HG03159 (cell line): ENCODE measurements around the gene THSD4.

Source experiments
- ATAC-seq: cut with Tn5 transposase; IDR thresholded peaks from one replicate; pipeline ENCODE4 v1.9.1; 2021; ENCODE audit warnings: mild to moderate bottlenecking, moderate library complexity; ENCODE audit not compliant: unreplicated experiment

THSD4 gene

GRCh38 chr15:71097890-71098289 lies 17.4 kb upstream of the THSD4 start:
- no peak for ATAC-seq

- no peak for ATAC-seq
These were observed 16.4 kb upstream of the THSD4 start for GRCh38 chr15:71098920-71099319.

GRCh38 chr15:71103102-71103676 lies 12.1 kb upstream of the THSD4 start:
- ATAC-seq: peak; percentile 85

DNA sequence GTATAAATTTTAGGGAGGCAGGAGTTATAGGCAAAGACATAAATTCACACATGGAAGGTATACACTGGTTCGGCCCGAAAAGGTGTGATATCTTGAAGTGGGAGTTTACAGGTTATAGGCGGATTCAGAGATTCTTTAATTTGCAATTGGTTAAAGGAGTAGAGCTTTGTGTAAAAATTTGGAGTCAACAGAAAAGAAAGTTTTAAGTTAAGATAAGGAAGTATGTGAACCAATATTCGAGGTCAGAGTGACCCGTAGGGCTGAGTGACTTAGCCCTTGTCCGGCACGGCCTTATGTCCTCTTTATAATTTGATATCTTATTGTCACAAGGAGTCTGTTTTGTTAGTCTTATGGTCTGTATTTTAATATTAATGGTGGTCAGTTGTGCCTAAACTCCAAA lies 10.6 kb upstream of the THSD4 start:
- no peak for ATAC-seq

DNA sequence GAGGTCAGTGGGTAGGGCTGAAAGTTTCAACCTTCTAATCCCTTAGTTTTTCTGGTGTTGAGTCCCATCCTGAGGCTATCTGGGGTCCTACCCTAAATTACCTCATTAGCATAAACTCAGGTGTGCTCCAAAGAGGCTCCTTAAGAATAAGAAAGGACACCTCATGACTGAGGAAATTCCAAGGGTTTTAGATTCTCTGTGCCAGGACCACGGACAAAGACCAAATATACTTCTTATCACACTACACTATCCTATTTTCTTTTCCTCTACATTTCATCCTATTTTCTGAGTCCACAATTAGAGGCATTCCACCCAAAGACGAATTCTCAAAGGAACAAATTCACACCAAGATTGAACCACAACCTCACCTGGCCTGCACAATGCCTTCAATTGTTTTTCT lies 9.8 kb upstream of the THSD4 start:
- no peak for ATAC-seq

DNA sequence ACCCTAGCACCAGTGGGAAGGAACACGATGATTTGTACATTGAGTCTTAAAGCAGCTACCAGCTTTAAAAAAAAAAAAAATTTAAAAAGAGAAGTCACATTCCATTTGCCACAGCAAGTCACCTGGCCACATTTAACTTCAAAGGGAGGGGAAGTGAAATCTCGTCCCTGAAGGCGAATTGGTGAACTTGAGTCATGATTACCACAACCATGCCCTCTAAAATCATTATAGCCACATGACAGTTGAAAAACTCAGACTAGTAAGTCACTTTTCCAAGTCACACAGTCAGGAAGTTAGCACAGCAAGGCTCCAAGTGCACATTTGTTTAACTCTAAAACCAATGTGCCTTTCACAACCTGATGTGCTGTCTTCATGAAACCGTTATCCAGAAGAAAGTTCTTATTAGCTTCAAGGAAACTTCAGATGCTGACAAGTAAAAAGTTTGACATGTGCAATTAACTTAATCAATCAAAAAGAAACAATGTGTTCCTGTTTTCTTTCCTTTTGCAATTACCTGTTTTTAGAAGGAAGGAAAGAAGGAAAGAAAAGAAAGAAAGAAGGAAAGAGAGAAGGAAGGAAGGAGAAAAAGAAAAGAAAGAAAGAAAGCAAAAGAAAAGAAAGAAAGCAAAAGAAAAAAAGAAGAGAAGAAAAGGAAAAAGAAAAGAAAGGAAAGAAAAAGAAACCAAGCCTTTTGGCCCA lies 8.3 kb upstream of the THSD4 start:
- ATAC-seq: no peak

- no peak for ATAC-seq
These were observed 7.8 kb upstream of the THSD4 start for GRCh38 chr15:71107501-71107815.

DNA sequence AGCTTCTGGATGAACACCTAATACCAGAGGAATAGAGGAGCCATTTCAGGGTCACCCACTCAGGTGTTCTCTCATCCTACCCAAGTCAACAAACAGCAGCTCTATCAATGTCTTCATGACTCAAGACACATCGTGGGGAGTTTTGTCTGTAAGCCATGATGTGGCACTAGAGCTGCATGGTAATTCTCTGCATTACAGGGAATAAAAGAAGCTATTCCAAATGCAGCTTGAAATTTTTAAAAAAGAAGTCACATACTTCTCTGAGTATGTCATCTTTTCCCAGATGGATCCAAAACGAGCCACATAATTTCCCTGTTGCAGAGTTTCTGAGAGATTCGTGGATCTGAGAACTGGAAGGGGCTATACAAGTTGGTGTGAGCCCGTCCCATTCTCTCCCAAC lies 6.1 kb upstream of the THSD4 start:
- ATAC-seq: no peak

DNA sequence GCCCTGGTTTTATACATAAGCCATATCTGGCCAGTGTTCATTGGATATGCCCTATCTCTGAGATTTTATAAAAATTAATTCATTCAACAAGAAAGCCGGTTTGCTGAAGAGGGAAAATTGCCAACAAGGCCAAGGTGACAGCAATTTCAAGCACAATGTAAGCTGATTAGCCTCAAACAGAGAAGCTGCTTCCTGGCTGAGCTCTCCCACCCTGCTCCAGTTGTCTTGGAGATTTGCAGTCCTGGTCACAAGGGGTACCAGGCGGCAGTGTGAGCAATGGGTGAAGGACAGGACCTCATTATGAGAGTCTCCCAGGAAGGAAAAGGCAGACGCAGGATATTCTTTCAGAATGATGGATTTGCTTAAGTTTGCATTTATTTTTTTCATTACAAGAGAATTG lies 5.4 kb upstream of the THSD4 start:
- ATAC-seq: no peak

- no peak for ATAC-seq
These were observed 4.7 kb upstream of the THSD4 start for GRCh38 chr15:71110405-71111180.

DNA sequence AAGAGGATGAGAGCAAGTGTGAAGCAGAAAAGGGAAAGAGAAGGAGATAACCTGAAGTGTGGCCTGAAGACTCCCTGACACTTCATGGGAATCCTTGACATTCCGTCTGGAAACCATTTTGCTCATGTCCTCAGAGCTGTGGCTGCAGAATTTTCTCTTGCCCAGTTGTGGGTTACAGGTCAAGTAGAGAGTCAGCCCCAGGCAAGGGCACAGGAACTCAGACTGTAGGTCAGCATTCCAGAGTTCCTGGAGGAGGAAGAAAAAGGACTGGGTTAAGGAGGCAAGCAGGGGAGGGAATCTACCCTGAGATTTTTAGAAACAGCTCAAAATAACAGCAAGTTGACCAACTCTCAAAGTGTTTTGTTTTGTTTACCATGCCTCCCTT lies 4.1 kb upstream of the THSD4 start:
- ATAC-seq: no peak

DNA sequence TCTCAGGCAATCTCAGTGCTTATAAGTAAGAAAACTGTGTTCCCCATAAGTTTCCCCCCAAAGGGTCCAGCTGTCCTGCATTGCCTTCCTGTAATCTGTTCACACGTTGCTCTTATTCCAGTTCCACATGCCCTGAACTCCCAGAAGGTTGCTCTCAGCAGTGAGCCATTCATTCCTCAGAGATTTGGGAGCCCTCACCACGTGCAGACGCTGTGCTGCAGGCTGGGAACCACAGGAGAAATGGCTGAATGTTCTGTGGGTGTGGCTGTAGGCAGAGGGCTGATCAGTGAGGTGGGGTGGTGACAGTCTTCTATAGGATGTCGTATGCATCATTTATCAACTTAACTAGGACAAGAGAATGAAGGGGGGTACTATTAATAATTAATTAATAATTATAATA lies 3.3 kb upstream of the THSD4 start:
- no peak for ATAC-seq

GRCh38 chr15:71112429-71112828 lies 2.8 kb upstream of the THSD4 start:
- ATAC-seq: no peak

GRCh38 chr15:71114066-71114680 lies 1.1 kb upstream of the THSD4 start:
- ATAC-seq: no peak

DNA sequence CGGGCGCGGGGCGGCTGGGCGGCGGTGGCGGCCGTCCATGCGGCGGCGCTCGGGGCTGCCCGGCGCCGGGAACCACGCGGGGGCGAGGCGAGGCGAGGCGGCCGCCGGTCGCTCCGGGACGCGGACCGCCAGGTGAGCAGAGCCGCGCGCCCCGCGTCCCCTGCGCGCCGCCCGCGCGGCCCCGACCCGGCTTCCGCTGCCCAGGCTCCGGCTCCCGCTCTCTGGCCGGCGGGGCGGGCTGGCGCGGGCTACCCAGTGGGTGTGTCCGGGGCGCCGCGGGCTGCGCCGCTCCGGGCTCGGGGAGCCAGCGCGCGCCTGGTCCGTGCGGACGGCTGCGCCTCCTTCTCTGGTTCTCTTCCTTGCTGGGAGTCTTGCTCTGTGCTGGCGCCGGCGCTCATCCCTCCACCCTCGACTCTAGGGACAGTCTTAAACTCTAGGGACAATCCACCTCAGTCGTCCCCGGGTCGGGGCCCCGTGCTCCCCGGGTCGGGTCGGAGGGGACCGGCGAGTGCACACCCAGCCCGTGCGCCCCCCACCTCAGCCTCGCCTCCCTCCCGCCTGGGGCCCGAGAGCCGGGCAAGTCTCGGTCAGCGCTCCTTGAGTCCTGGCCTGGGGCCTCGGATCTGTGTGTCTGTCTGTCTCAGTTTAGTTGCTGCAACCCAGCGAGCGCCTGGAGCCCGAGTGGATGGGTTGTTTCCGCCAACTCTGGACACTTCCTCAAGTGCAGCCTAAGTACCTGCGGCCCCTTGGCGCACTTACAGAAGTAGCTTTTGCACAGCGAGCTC lies 488 bp downstream of the THSD4 start:
- peak; percentile 40 for ATAC-seq

DNA sequence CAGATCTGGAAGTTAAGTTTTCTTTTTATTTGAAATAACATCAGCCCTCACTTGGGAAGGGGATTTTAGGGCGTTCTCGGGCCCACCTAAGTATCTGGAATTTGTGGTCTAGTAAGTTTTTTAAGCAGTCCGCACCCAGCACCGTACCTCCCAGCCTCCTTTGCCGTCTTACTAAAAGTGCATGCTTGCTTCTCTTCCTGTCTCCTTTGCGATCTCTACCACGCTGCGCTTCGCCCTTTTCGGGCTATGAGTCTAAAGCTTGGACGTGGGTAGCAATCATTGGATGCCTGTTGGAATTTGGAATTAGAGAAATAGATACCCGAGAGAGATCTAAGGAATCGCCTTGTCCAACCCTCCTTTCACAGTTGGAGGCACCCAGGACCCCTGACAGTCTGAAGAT lies 1.1 kb downstream of the THSD4 start:
- no peak for ATAC-seq

DNA sequence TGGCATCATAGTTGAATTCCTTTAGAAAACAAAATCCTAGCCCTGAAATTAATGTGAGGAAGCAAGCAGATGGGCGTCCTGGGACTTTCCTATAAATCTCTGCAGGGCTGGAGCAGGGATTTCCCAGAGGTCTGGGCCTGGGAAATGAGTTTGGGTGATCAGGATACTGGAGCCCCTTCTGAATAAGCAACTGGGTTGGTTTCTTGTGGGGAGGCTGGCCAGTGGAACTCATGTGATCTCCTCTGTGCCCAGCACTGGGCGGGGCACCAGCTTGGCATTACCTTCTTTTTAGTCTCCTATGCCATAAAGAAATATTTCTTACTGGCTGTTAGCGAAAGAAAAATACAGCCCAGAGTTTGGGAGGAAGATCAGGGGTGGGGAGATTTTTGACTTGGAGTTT lies 1.7 kb downstream of the THSD4 start:
- ATAC-seq: no peak

DNA sequence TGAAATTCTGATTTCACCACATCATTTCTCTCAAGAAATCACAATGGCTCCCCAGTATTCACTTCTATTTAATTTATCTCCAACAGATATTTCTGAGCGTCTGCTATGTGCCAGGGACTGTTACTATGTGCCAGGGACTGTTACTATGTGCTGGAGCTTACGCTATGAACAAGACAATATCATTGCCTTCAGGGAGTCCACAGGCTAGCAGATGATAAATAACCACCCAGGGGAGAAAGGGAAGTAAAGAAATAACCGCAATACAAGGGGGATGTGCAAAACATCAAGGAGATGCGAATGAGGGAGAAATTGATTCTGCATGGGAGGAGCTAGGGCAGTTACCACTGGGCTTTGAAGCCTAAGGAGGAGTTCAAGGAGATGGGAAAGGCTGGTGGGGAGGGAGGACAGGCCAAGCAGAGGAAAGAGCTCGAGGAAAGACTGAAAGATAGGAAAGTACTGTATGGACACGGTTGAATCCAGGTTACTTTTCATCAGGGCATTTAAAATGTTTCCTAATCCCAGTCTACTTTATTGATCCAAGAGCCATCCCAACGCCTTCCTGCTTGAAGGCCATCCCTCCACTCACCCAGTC lies 2.5 kb downstream of the THSD4 start:
- no peak for ATAC-seq

DNA sequence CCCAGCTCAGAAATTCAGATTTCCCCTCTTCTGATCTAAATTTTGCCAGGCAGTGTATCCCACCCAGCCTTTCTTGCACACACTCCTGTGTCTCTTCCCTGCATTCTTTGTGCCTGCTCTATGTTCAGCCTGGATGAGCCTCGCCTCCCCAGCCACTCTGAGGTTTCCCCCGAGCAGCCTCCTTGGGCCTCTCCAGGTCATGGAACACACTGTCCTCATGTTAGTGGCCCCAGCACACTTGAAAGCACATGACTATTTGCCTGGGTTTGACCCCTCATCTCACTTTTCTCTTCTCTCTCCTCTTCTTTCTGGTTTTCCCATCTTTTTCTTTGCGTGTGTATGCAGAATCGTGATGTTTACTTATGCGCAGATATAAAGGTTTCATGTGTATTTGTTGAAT lies 3.1 kb downstream of the THSD4 start:
- ATAC-seq: no peak

GRCh38 chr15:71118881-71119632 lies 3.8 kb downstream of the THSD4 start:
- ATAC-seq: no peak
